GM19043 (cell line): ENCODE measurements around the gene HYOU1.
"Not testable (repeated sequence)": the region's sequence is repeated elsewhere in the genome, so short reads cannot be mapped to it uniquely, and the experiment has no call there.

ENCODE experiments used
- ATAC-seq: cut with Tn5 transposase; IDR thresholded peaks from one replicate; pipeline ENCODE4 v1.9.1; 2021; ENCODE audit warnings: low read depth; ENCODE audit not compliant: unreplicated experiment

HYOU1 gene

GRCh38 chr11:119087123-119087522 lies 30.1 kb upstream of the HYOU1 start:
- no peak for ATAC-seq

GRCh38 chr11:119085437-119085847 lies 28.4 kb upstream of the HYOU1 start:
- peak; percentile 16 for ATAC-seq

GRCh38 chr11:119084663-119085436 lies 27.8 kb upstream of the HYOU1 start, which contains the start of gene HMBS:
Gene HMBS (plus strand): TSS chr11:119084881. CDS start chr11:119085034, 153 bp downstream.
- peak; percentile 93 for ATAC-seq

- no peak for ATAC-seq
Measured at GRCh38 chr11:119081682-119082260, 24.8 kb upstream of the HYOU1 start.

GRCh38 chr11:119078675-119079420 lies 21.8 kb upstream of the HYOU1 start:
- ATAC-seq, result no peak

GRCh38 chr11:119077839-119078238 lies 20.8 kb upstream of the HYOU1 start:
- no peak for ATAC-seq

GRCh38 chr11:119067371-119068222 lies 10.6 kb upstream of the HYOU1 start, which contains the start of gene VPS11:
Gene VPS11 (plus strand): TSS chr11:119067818. CDS start chr11:119067824, 6 bp downstream.
- ATAC-seq, result peak; percentile 77

- ATAC-seq, result no peak
Measured at GRCh38 chr11:119065369-119065768, 8.4 kb upstream of the HYOU1 start.

- ATAC-seq, result no peak
Measured at GRCh38 chr11:119062779-119063178, 5.8 kb upstream of the HYOU1 start.

- ATAC-seq, result no peak
Measured at GRCh38 chr11:119061256-119061655, 4.3 kb upstream of the HYOU1 start.

- not testable (repeated sequence) for ATAC-seq
Measured at GRCh38 chr11:119059128-119059527, 2.1 kb upstream of the HYOU1 start.

GRCh38 chr11:119056421-119056999 lies 495 bp downstream of the HYOU1 start:
- ATAC-seq, result no peak

GRCh38 chr11:119055901-119056300 lies 1.1 kb downstream of the HYOU1 start:
- ATAC-seq, result no peak

- ATAC-seq, result no peak
Measured at GRCh38 chr11:119054418-119054817, 2.6 kb downstream of the HYOU1 start.

- no peak for ATAC-seq
Measured at GRCh38 chr11:119052163-119052814, 4.7 kb downstream of the HYOU1 start.

- no peak for ATAC-seq
Measured at GRCh38 chr11:119051440-119052162, 5.4 kb downstream of the HYOU1 start.

- no peak for ATAC-seq
Measured at GRCh38 chr11:119049081-119049480, 7.9 kb downstream of the HYOU1 start.

GRCh38 chr11:119048644-119049043 lies 8.4 kb downstream of the HYOU1 start:
- no peak for ATAC-seq

GRCh38 chr11:119047205-119047604 lies 9.8 kb downstream of the HYOU1 start:
- no peak for ATAC-seq
